HG03280 (cell line): ENCODE measurements around the gene ULBP3.
"Not testable (repeated sequence)": the region's sequence is repeated elsewhere in the genome, so short reads cannot be mapped to it uniquely, and the experiment has no call there.

Experiments
- ATAC-seq: cut with Tn5 transposase; IDR thresholded peaks from one replicate; pipeline ENCODE4 v1.9.1; 2021; ENCODE audit warnings: mild to moderate bottlenecking, moderate library complexity; ENCODE audit not compliant: unreplicated experiment

ULBP3 gene

DNA sequence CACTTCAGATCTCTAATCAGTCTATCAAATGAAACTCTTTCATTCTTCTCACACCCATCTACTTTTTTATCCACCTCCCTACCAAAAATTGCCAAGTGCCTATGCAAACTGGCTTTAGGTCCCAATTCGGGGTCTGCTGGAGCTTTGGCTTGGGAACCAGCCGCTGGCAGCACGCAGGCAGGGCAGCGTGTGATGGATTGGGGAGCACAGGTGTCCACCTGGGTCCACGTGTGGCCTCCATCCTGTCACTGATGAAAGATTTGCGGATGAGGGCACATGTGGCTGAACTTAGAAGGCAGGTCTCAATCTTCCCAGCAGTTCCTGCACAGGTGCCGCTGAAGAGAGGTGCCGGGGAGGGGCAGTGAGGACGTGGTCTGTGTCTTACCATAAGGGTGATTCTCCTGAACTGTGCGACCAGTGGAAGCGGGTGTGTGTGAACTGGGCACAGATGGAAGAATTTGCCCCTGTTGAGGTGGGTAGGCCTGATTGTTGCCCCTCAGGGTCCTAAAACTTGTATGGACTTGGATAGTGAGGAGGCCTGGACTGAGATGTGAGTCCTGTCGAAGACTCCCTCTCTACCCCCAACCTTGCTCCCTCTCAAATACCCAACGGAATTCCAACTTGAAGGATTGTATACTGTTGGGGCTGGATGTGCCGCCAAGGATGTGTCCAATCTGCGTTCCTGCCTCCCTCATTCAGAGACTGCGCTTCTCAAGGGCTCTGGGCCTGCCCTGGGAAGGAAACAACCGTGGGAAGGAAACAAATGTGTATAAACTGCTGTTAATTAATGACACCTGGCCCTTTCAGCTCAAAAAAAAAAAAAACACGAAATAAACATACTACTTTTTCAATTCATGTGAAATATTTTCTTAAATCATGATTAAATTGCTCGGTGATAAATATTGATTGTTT lies 25.2 kb downstream of the ULBP3 start:
- no peak for ATAC-seq

GRCh38 chr6:150043096-150043495 lies 25.8 kb downstream of the ULBP3 start:
- ATAC-seq = no peak

DNA sequence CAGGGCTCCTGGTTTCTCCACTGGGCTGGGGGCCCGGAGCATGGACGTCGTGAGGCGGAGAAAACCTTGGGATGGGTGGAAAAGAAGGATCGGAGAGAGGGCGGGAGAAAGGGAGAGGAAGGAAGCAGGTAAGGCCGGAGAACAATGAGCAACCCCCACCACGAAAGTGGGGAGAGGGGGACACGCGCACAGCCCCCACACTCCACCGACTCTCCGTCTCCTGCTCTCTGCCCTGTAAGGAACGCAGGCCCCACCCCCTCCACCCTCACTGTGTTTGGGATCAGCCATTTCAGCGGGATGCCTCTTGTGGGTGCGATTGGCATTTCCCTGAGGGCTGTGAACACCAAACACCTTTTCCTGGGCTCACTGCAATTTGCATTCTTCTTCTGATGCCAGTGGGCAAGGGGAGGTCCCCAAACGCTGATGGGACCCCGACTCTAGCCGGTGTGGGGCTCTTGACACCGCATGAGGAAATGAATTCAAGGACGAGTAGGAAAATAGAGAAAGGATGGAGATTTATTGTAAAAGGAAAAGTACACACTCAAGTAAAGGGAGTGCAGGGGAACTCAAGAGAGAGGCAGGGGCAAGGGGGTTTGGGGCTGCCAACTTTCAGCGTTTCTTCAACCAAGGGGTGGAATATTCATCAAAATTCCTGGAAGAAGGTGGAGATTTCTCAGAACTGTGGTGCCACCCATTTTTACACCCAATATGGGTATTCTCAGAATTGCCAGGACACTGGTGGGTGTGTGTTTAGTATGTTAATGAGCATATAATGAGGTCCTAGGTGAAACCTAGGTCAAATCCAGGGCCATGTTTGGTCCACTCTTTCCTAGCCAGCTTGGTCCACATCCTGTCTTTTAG lies 30.5 kb downstream of the ULBP3 start:
- ATAC-seq = no peak

GRCh38 chr6:150037526-150038201 lies 31.3 kb downstream of the ULBP3 start:
- ATAC-seq = no peak

GRCh38 chr6:150036081-150036480 lies 32.8 kb downstream of the ULBP3 start:
- no peak for ATAC-seq

DNA sequence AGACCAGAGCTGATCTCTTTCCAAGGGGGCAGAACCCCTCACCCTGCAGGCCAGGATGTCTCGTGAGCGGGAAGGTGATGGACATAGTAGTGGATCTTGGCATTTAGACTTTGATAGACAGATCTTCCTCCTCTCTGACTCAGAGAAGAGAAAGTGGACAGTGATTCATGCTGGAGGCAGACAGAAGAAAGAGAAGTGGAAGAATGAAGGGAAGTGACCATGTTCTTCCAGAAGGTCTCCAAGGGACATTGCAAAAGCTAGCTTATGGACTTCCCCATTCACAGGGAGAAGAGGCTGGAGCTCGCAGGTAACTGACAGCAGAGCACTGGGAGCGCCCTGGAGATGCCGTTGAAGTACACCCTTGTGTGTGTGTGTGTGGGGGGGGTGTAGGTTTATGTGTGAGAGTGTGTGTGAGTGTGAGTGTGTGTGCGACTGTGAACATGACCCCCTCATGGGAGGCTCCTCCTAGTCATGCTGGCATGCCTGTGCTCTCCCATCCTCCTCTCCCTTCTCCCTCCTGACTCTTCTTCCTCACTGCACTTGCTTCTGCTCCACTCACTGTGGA lies 35.6 kb downstream of the ULBP3 start:
- no peak for ATAC-seq

DNA sequence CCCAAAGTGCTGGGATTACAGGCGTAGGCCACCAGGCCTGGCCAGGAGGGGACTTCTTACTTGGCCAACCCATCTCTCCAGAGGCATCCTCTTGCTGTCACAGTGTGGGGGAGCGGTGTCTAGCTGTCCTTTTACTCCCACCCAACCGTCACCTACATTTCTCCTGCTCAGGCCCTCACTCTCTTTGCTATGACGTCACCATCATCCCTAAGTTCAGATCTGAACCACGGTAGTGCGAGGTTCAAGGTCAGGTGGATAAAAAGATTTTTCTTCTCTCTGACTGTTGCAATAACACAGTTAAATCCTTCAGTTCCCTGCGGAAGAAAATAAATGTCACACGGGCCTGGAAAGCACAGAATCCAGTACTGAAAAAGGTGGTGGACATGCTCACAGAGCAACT lies 36.3 kb downstream of the ULBP3 start:
- no peak for ATAC-seq

DNA sequence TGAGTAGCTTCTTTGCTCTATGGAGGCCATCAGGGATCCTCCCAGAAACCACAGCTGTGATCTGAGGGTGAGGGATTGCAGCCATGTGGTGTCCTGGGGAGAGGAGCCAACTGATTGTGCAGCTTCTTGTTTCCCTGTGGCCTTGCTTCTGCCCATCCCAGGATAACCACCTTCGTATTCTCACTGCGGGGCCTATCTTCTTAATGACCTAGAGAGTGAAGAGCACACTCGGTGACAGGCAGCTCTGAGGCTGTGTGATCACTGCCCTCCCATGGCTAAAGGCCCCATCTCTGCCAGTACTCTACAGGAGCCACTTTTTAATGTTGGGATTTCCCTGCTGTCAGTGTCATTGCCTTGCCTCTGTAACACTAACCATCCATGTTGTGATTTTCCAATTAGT lies 38.3 kb downstream of the ULBP3 start:
- no peak for ATAC-seq

DNA sequence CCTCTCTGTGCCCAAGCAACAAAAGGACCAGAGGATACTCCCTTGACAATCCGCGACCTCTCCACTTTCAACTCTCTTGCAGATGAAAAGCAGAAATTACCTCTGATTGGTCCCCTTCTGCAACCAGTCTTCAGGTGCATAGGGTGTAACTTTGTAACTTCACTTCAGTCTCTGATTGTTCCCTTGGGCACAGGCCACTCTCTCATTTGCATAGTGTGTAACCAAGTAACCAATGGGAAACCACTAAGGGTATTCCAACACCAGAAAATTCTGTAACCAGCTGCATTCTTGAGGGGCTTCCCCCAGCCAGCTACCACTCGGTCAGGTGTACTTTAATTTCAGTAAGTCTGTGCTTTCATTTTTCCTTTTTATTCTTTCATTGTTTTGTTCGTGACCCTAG lies 39.2 kb downstream of the ULBP3 start:
- no peak for ATAC-seq

GRCh38 chr6:150029276-150029675 lies 39.6 kb downstream of the ULBP3 start:
- ATAC-seq = no peak

DNA sequence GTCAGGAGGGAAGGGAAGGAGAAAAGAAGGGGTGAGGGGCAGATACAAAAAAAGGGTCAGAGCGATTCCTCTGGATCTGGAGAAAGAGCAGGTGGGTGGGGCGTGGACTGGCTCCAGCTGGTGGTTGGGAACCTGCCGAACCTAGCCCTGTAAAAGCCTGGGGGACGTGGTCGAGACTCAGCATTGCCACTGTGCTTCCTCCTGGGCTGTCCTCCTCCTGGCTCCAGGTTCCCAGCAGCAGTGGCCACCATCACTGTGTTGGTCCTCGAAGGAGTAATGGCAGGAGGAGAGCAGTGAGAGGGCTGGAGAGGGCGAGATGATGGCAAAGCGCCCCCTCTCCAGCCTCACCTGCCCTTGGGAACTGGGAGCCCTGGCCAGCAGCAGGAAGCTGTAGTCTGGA lies 40.1 kb downstream of the ULBP3 start:
- no peak for ATAC-seq

DNA sequence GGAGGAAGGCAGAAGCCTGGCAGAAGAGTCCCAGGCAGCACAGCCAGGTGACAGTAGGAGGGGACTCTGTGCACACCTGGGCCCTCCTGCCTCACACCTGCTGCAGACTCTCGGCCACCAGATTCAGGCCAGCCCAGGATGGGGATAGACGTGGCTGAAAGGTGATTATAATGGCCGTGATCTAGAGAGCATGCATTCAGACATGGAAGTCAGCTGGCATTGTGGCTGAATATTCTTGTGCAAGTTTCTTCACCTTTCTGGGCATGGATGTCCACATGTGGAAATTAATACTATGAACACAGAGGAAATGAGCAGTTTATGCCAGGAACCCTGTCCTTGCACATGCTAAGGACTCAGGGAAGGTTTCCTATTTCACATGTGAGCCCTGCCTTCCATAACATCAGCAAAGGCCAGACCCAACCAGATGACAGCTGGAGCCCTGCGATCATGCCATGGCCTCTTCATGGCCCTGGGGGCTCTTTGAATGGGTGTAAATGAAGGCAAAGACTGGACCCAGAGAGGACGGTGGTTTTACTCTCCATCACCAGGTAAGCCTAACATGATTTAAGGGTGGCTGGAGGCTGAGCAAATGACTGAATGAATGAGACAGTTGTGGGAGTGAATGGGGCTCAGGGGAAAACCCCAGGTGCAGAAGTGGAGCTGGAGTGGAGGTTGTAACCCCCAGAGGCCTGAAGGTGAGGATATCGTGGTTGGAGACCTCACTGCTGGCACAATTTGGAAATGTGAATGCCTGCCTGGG lies 40.9 kb downstream of the ULBP3 start:
- no peak for ATAC-seq

- no peak for ATAC-seq
Measured at GRCh38 chr6:150026976-150027805, 41.7 kb downstream of the ULBP3 start.

- no peak for ATAC-seq
Measured at GRCh38 chr6:150025201-150025917, 43.6 kb downstream of the ULBP3 start, which contains the start of gene RAET1L. TSS of gene RAET1L (minus strand) at chr6:150025532. CDS start at chr6:150025471, 61 bp downstream.

GRCh38 chr6:150024646-150025155 lies 44.2 kb downstream of the ULBP3 start:
- ATAC-seq = no peak

- ATAC-seq = not testable (repeated sequence)
Measured at GRCh38 chr6:150024021-150024420, 44.9 kb downstream of the ULBP3 start.

- ATAC-seq = not testable (repeated sequence)
Measured at GRCh38 chr6:150021870-150022269, 47.1 kb downstream of the ULBP3 start.

- ATAC-seq = no peak
Measured at GRCh38 chr6:150018846-150019580, 49.9 kb downstream of the ULBP3 start.
